Measurements from ENCODE around the gene PLCH1. TPM values are rescaled to one million over a fixed set of nuclear protein-coding genes. Genes with fewer than 3 reads are reported as not detected.

Gene PLCH1
- total and polyA plus RNA-seq, 2 of the 13 experiments (the other 11 are each of a cell fraction or from before 2014, with no cell fraction given) = 2.0 to 3.0 TPM

DNA sequence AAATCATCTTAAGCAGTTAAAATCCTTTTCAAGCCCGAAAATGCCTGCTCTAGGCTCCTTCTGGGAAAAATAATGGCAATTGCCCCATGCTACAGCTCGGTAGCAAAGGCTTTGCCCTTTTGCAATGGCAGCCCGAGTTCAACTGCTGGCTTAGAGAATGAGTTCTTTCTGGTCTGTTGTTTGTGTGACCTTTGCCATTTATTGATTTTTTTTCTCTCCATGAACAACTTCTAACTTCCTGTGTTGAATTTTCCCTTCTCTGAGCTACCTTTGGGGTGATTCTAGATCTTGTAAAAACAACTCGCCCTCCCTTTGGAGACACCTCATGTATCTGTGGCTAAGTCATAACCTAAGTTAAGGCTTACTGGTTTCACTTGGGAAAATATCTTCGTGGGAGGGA is 139.3 kb downstream of the PLCH1 start (continued):
- TF ChIP-seq ZNF292 (CRISPR knock-in tag; IDR thresholded peaks at IDR 0.05; ENCODE audit: borderline replicate concordance, low read depth) (peak; percentile 79; the same call in 1 of the 2 replicates), RELA (CRISPR knock-in tag; IDR thresholded peaks at IDR 0.05) (no peak), ZNF24 (IDR thresholded peaks at IDR 0.05) (0 out of 2 replicates have a peak, but pooled peaks have one; percentile 52), GATA4 (IDR thresholded peaks at IDR 0.05; ENCODE audit: borderline replicate concordance, low read depth) (no peak; the same call in 1 of the 2 replicates), SOX5 (CRISPR knock-in tag; IDR thresholded peaks at IDR 0.05; ENCODE audit: borderline replicate concordance) (peak; percentile 86), ZNF7 (CRISPR knock-in tag; IDR thresholded peaks at IDR 0.05) (no peak), ZNF782 (CRISPR knock-in tag; IDR thresholded peaks at IDR 0.05; ENCODE audit: borderline replicate concordance) (no peak), ZEB1 (IDR thresholded peaks at IDR 0.05; ENCODE audit: insufficient replicate concordance, low read depth) (no peak), MZF1 (CRISPR knock-in tag; IDR thresholded peaks at IDR 0.05; ENCODE audit: borderline replicate concordance) (no peak), ZNF282 (IDR thresholded peaks at IDR 0.05; ENCODE audit: partially characterized antibody) (no peak), ZNF670 (CRISPR knock-in tag; IDR thresholded peaks at IDR 0.05; ENCODE audit: borderline replicate concordance) (peak; percentile 79), ZSCAN31 (CRISPR knock-in tag; IDR thresholded peaks at IDR 0.05; ENCODE audit: low read depth) (no peak), SIN3B (IDR thresholded peaks at IDR 0.05; ENCODE audit: low read length) (no peak), ZNF382 (CRISPR knock-in tag; IDR thresholded peaks at IDR 0.05; ENCODE audit: borderline replicate concordance) (no peak), ZNF737 (CRISPR knock-in tag; IDR thresholded peaks at IDR 0.05; ENCODE audit: borderline replicate concordance) (no peak), TCF7 (IDR thresholded peaks at IDR 0.05; ENCODE audit: low read depth) (peak; percentile 36; the same call in 1 of the 2 replicates), MAFF (IDR thresholded peaks at IDR 0.05; ENCODE audit: low read depth, low read length) (no peak), GABPB1 (CRISPR knock-in tag; IDR thresholded peaks at IDR 0.05) (peak; percentile 55; the same call in 1 of the 2 replicates), ZNF780A (CRISPR knock-in tag; IDR thresholded peaks at IDR 0.05) (no peak), ZBTB3 (CRISPR knock-in tag; IDR thresholded peaks at IDR 0.05; ENCODE audit: borderline replicate concordance, low read depth) (no peak), ZNF615 (CRISPR knock-in tag; IDR thresholded peaks at IDR 0.05; ENCODE audit: borderline replicate concordance) (no peak), SRY (CRISPR knock-in tag; IDR thresholded peaks at IDR 0.05) (no peak)
- TF ChIP-seq, protein P1, sequence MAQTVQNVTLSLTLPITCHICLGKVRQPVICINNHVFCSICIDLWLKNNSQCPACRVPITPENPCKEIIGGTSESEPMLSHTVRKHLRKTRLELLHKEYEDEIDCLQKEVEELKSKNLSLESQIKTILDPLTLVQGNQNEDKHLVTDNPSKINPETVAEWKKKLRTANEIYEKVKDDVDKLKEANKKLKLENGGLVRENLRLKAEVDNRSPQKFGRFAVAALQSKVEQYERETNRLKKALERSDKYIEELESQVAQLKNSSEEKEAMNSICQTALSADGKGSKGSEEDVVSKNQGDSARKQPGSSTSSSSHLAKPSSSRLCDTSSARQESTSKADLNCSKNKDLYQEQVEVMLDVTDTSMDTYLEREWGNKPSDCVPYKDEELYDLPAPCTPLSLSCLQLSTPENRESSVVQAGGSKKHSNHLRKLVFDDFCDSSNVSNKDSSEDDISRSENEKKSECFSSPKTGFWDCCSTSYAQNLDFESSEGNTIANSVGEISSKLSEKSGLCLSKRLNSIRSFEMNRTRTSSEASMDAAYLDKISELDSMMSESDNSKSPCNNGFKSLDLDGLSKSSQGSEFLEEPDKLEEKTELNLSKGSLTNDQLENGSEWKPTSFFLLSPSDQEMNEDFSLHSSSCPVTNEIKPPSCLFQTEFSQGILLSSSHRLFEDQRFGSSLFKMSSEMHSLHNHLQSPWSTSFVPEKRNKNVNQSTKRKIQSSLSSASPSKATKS (CRISPR knock-in tag; IDR thresholded peaks at IDR 0.05) = no peak
- TF ChIP-seq, protein P2, sequence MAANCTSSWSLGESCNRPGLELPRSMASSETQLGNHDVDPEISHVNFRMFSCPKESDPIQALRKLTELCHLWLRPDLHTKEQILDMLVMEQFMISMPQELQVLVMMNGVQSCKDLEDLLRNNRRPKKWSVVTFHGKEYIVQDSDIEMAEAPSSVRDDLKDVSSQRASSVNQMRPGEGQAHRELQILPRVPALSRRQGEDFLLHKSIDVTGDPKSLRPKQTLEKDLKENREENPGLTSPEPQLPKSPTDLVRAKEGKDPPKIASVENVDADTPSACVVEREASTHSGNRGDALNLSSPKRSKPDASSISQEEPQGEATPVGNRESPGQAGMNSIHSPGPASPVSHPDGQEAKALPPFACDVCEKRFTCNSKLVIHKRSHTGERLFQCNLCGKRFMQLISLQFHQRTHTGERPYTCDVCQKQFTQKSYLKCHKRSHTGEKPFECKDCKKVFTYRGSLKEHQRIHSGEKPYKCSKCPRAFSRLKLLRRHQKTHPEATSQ (CRISPR knock-in tag; IDR thresholded peaks at IDR 0.05; ENCODE audit: borderline replicate concordance) = peak; percentile 64; the same call in 1 of the 2 replicates
- TF ChIP-seq, protein P3, sequence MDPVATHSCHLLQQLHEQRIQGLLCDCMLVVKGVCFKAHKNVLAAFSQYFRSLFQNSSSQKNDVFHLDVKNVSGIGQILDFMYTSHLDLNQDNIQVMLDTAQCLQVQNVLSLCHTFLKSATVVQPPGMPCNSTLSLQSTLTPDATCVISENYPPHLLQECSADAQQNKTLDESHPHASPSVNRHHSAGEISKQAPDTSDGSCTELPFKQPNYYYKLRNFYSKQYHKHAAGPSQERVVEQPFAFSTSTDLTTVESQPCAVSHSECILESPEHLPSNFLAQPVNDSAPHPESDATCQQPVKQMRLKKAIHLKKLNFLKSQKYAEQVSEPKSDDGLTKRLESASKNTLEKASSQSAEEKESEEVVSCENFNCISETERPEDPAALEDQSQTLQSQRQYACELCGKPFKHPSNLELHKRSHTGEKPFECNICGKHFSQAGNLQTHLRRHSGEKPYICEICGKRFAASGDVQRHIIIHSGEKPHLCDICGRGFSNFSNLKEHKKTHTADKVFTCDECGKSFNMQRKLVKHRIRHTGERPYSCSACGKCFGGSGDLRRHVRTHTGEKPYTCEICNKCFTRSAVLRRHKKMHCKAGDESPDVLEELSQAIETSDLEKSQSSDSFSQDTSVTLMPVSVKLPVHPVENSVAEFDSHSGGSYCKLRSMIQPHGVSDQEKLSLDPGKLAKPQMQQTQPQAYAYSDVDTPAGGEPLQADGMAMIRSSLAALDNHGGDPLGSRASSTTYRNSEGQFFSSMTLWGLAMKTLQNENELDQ (CRISPR knock-in tag; IDR thresholded peaks at IDR 0.05; ENCODE audit: borderline replicate concordance) = no peak

All from HepG2 (cell line).